Neural cell (in vitro differentiated cells): Measurements from ENCODE around the gene UNC5A.

Experiments
- EZH2 ChIP-seq: fragments of 200-600, 300-800 bp; shearing (Covaris generic), sonication (generic); IDR thresholded peaks from 2 replicates; pipeline ENCODE4 v1.6.1; 2014; ENCODE audit warnings: antibody characterized with exemption, low read length, borderline replicate concordance, mild to moderate bottlenecking; ENCODE audit not compliant: insufficient read depth, poor library complexity, severe bottlenecking
- MXI1 ChIP-seq: fragments of 450-650 bp; conservative IDR thresholded peaks from 2 replicates; pipeline ENCODE4 v1.6.1; 2014; ENCODE audit warnings: antibody characterized with exemption, mild to moderate bottlenecking; ENCODE audit not compliant: poor library complexity, severe bottlenecking
- POLR2AphosphoS5 ChIP-seq: IDR thresholded peaks from 2 replicates; pipeline ENCODE4 v1.6.1; 2012
- RAD21 ChIP-seq: fragments of 450-650 bp; conservative IDR thresholded peaks from 2 replicates; pipeline ENCODE4 v1.6.1; 2014; ENCODE audit warnings: antibody characterized with exemption, mild to moderate bottlenecking, moderate library complexity
- SMC3 ChIP-seq: fragments of 450-650 bp; conservative IDR thresholded peaks from 2 replicates; pipeline ENCODE4 v1.6.1; 2014; ENCODE audit warnings: antibody characterized with exemption, mild to moderate bottlenecking, moderate library complexity; ENCODE audit not compliant: poor library complexity
- TF ChIP-seq, protein P1 (sequence below): fragments of 450-650 bp; IDR thresholded peaks from 2 replicates; pipeline ENCODE4 v1.5.1; 2014; ENCODE audit warnings: antibody characterized with exemption, mild to moderate bottlenecking, moderate library complexity; ENCODE audit not compliant: poor library complexity, severe bottlenecking
- TF ChIP-seq, protein P2 (sequence below): IDR thresholded peaks from 2 replicates; pipeline ENCODE4 v1.6.1; 2012; ENCODE audit warnings: borderline replicate concordance

DNA sequence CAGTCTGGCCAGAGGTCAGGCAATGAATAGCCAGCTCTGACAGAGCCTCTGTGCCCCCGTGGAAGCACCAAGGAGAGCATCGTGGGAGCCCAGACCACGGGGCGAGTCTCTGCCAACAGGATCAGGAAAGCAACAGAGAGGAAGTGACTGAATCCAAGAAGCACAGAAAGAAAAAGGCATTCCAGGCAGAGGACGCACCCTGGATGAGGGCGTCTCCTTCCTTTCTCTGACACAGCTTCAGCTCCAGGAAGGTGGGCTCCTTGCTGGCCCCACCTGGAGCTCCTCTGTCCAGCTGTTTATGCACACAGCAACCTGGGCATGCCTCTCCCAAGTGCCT lies 72.2 kb downstream of the UNC5A start:
- TF ChIP-seq, protein P1, sequence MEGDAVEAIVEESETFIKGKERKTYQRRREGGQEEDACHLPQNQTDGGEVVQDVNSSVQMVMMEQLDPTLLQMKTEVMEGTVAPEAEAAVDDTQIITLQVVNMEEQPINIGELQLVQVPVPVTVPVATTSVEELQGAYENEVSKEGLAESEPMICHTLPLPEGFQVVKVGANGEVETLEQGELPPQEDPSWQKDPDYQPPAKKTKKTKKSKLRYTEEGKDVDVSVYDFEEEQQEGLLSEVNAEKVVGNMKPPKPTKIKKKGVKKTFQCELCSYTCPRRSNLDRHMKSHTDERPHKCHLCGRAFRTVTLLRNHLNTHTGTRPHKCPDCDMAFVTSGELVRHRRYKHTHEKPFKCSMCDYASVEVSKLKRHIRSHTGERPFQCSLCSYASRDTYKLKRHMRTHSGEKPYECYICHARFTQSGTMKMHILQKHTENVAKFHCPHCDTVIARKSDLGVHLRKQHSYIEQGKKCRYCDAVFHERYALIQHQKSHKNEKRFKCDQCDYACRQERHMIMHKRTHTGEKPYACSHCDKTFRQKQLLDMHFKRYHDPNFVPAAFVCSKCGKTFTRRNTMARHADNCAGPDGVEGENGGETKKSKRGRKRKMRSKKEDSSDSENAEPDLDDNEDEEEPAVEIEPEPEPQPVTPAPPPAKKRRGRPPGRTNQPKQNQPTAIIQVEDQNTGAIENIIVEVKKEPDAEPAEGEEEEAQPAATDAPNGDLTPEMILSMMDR: no peak
- TF ChIP-seq, protein P2, sequence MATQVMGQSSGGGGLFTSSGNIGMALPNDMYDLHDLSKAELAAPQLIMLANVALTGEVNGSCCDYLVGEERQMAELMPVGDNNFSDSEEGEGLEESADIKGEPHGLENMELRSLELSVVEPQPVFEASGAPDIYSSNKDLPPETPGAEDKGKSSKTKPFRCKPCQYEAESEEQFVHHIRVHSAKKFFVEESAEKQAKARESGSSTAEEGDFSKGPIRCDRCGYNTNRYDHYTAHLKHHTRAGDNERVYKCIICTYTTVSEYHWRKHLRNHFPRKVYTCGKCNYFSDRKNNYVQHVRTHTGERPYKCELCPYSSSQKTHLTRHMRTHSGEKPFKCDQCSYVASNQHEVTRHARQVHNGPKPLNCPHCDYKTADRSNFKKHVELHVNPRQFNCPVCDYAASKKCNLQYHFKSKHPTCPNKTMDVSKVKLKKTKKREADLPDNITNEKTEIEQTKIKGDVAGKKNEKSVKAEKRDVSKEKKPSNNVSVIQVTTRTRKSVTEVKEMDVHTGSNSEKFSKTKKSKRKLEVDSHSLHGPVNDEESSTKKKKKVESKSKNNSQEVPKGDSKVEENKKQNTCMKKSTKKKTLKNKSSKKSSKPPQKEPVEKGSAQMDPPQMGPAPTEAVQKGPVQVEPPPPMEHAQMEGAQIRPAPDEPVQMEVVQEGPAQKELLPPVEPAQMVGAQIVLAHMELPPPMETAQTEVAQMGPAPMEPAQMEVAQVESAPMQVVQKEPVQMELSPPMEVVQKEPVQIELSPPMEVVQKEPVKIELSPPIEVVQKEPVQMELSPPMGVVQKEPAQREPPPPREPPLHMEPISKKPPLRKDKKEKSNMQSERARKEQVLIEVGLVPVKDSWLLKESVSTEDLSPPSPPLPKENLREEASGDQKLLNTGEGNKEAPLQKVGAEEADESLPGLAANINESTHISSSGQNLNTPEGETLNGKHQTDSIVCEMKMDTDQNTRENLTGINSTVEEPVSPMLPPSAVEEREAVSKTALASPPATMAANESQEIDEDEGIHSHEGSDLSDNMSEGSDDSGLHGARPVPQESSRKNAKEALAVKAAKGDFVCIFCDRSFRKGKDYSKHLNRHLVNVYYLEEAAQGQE: no peak
- TF ChIP-seq RAD21: no peak
- TF ChIP-seq EZH2: no peak
- no peak for TF ChIP-seq MXI1
- TF ChIP-seq POLR2AphosphoS5: no peak
- no peak for TF ChIP-seq SMC3
